CD4-positive, alpha-beta memory T cell (primary cell): ENCODE measurements around the gene TAF11L11. TPM values are rescaled to one million over a fixed set of nuclear protein-coding genes. Genes with fewer than 3 reads are reported as not detected.
"Not testable (repeated sequence)": the region's sequence is repeated elsewhere in the genome, so short reads cannot be mapped to it uniquely, and the experiment has no call there.

Source experiments
- CTCF ChIA-PET: fragments of 350-600 bp; sonication (Branson Sonifier 250); formaldehyde crosslinking; loops from one replicate; lab custom pipeline; 2021; ENCODE audit warnings: inconsistent platforms; ENCODE audit not compliant: partially characterized antibody; lab: Charles Lee
- POLR2A ChIA-PET: fragments of 350-600 bp; sonication (Branson Sonifier 250); formaldehyde crosslinking; loops from one replicate; lab custom pipeline; 2021; ENCODE audit not compliant: partially characterized antibody; lab: Charles Lee
- DNase-seq, 5 donors: peaks; one replicate each; pipeline versions ENCODE4 v3.0.0 to v3.0.0-alpha.2; 2020 to 2022; ENCODE audit warnings: mixed read lengths in 1 of 5
- H3K27ac ChIP-seq: one replicate; pipeline ENCODE4 v1.7.0; 2013; ENCODE audit warnings: low read depth, low read length
- H3K27me3 ChIP-seq: 2 replicates; pipeline ENCODE4 v1.7.0; 2013; ENCODE audit warnings: mild to moderate bottlenecking, low read length, moderate library complexity; ENCODE audit not compliant: insufficient read depth
- H3K36me3 ChIP-seq: 2 replicates; pipeline ENCODE4 v1.7.0; 2013; ENCODE audit warnings: mild to moderate bottlenecking, low read length, moderate library complexity; ENCODE audit not compliant: insufficient read depth
- H3K4me1 ChIP-seq: 2 replicates; pipeline ENCODE4 v1.7.0; 2013; ENCODE audit warnings: mild to moderate bottlenecking, low read length, moderate library complexity; ENCODE audit not compliant: insufficient read depth
- H3K4me3 ChIP-seq, 2 donors: one replicate each; pipeline ENCODE4 v1.7.0; 2013; ENCODE audit warnings: low read length in 2 of 2, mild to moderate bottlenecking in 1 of 2
- H3K9me3 ChIP-seq, 2 donors: one replicate each; pipeline ENCODE4 v1.7.0; 2013; ENCODE audit warnings: low read length in 2 of 2, control low read depth in 1 of 2; ENCODE audit not compliant: control insufficient read depth in 1 of 2
- H3K27ac Mint-ChIP-seq, 7 donors: one replicate each; pipeline ENCODE4 v1.8.0; 2020 to 2021; ENCODE audit warnings: mixed read lengths in 7 of 7, mild to moderate bottlenecking in 6 of 7, inconsistent platforms in 3 of 7, moderate library complexity in 3 of 7
- H3K27me3 Mint-ChIP-seq, 2 donors: one replicate each; pipeline ENCODE4 v1.8.0; 2020 to 2021; ENCODE audit warnings: mixed read lengths in 2 of 2
- H3K36me3 Mint-ChIP-seq, 2 donors: one replicate each; pipeline ENCODE4 v1.8.0; 2020 to 2021; ENCODE audit warnings: mixed read lengths in 2 of 2, inconsistent platforms in 1 of 2, mild to moderate bottlenecking in 1 of 2
- H3K4me1 Mint-ChIP-seq, 4 donors: one replicate each; pipeline ENCODE4 v1.8.0; 2020 to 2021; ENCODE audit warnings: mixed read lengths in 4 of 4, mild to moderate bottlenecking in 1 of 4
- H3K4me3 Mint-ChIP-seq, 8 donors: one replicate each; pipeline ENCODE4 v1.8.0; 2020 to 2021; ENCODE audit warnings: mixed read lengths in 8 of 8, mild to moderate bottlenecking in 7 of 8, moderate library complexity in 6 of 8, inconsistent platforms in 3 of 8
- H3K9me3 Mint-ChIP-seq, 8 donors: one replicate each; pipeline ENCODE4 v1.8.0; 2020 to 2021; ENCODE audit warnings: mixed read lengths in 8 of 8, mild to moderate bottlenecking in 5 of 8, inconsistent platforms in 3 of 8, moderate library complexity in 1 of 8
- intact Hi-C: fragments of 100-400 bp; cut with micrococcal nuclease; formaldehyde crosslinking; loops from one replicate; pipeline ENCODE4 v1.15.1; 2023
- polyA plus RNA-seq, 2 donors: library from polyadenylated mRNA; unstranded; fragments of 300-500 nt; fragmentation: Illumina TruSeq; gene quantifications; one replicate each; pipeline ENCODE4 v1.2.3, GENCODE V29; 2021
- total RNA-seq, 2 experiments: library from RNA; stranded (reverse); gene quantifications; one replicate each; pipeline ENCODE4 v1.2.3, GENCODE V29; 2021

Gene TAF11L11
- total and polyA plus RNA-seq, 4 experiments from 2014 or later = not detected

DNA sequence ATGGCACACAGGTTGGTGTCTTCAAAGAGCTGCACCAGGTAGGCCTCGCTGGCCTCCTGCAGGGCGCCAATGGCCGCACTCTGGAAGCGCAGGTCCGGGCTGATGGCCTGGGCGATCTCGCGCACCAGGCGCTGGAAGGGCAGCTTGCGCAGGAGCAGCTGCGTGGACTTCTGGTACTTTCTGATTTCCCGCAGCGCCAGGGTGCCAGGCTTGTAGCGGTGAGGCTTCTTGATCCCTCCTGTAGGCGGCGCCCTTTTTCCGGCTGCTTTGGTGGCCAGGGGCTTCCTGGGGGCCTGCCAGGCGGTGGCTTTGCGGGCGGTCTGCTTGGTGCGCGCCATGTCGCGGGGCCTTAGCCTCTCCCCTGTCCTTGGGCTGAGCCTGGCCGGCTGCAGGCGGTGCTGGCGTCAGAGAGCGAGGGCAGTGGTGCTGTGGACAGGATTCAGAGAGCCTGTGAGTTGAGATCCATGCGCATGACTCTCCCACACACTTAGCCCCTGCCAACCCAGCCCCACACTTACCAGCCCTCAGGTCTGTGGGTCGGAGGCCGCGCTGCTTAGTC is 51.3 kb downstream of the TAF11L11 start:
- POLR2A ChIA-PET, CTCF ChIA-PET: not testable (repeated sequence)

More for the DNA sequence above, 51.3 kb downstream of the TAF11L11 start:
- H3K9me3 Mint-ChIP-seq = peaks cover 0 to 16% (median 9%) of the 10 kb centered on the region in 8 donors
- H3K27me3 Mint-ChIP-seq, DNase-seq, intact Hi-C loops, H3K27ac ChIP-seq, H3K27ac Mint-ChIP-seq, H3K4me3 Mint-ChIP-seq, H3K9me3 ChIP-seq, H3K36me3 Mint-ChIP-seq, H3K27me3 ChIP-seq, H3K36me3 ChIP-seq, H3K4me1 Mint-ChIP-seq, H3K4me3 ChIP-seq, H3K4me1 ChIP-seq: not testable (repeated sequence)

Other genes with a start within 250 kb of the TAF11L11 start
- gene TAF11L2, start 106.0 kb upstream of the TAF11L11 start, total RNA-seq = not detected
- not detected for gene TAF11L2, start 106.0 kb upstream of the TAF11L11 start, polyA plus RNA-seq
- gene TAF11L3, start 85.8 kb upstream of the TAF11L11 start, total RNA-seq = not detected
- gene TAF11L3, start 85.8 kb upstream of the TAF11L11 start, polyA plus RNA-seq = not detected
- not detected for gene TAF11L4, start 82.4 kb upstream of the TAF11L11 start, total RNA-seq
- gene TAF11L4, start 82.4 kb upstream of the TAF11L11 start, polyA plus RNA-seq = not detected
- not detected for gene TAF11L5, start 78.9 kb upstream of the TAF11L11 start, total RNA-seq
- gene TAF11L5, start 78.9 kb upstream of the TAF11L11 start, polyA plus RNA-seq = not detected
- gene TAF11L6, start 75.5 kb upstream of the TAF11L11 start, total RNA-seq = not detected
- not detected for gene TAF11L6, start 75.5 kb upstream of the TAF11L11 start, polyA plus RNA-seq
- not detected for gene TAF11L7, start 18.4 kb upstream of the TAF11L11 start, total RNA-seq
- gene TAF11L7, start 18.4 kb upstream of the TAF11L11 start, polyA plus RNA-seq = not detected
- gene TAF11L8, start 13.2 kb upstream of the TAF11L11 start, total RNA-seq = not detected
- not detected for gene TAF11L8, start 13.2 kb upstream of the TAF11L11 start, polyA plus RNA-seq
- gene TAF11L9, start 9.8 kb upstream of the TAF11L11 start, total RNA-seq = not detected
- gene TAF11L9, start 9.8 kb upstream of the TAF11L11 start, polyA plus RNA-seq = not detected
- not detected for gene TAF11L10, start 6.4 kb upstream of the TAF11L11 start, total RNA-seq
- gene TAF11L10, start 6.4 kb upstream of the TAF11L11 start, polyA plus RNA-seq = not detected
- not detected for gene TAF11L12, start 6.2 kb downstream of the TAF11L11 start, total RNA-seq
- gene TAF11L12, start 6.2 kb downstream of the TAF11L11 start, polyA plus RNA-seq = not detected
- gene TAF11L13, start 27.9 kb downstream of the TAF11L11 start, total RNA-seq = not detected
- gene TAF11L13, start 27.9 kb downstream of the TAF11L11 start, polyA plus RNA-seq = not detected
- gene TAF11L14, start 30.3 kb downstream of the TAF11L11 start, total RNA-seq = not detected
- not detected for gene TAF11L14, start 30.3 kb downstream of the TAF11L11 start, polyA plus RNA-seq